Neural cell (in vitro differentiated cells): ENCODE data around the gene KRR1.

Source experiments
- CTCF ChIP-seq: fragments of 450-650 bp; IDR thresholded peaks from 2 replicates; pipeline ENCODE4 v1.5.1; 2014; ENCODE audit warnings: antibody characterized with exemption, mild to moderate bottlenecking, moderate library complexity; ENCODE audit not compliant: poor library complexity, severe bottlenecking
- MXI1 ChIP-seq: fragments of 450-650 bp; conservative IDR thresholded peaks from 2 replicates; pipeline ENCODE4 v1.6.1; 2014; ENCODE audit warnings: antibody characterized with exemption, mild to moderate bottlenecking; ENCODE audit not compliant: poor library complexity, severe bottlenecking
- TAF1 ChIP-seq: IDR thresholded peaks from 2 replicates; pipeline ENCODE4 v1.6.1; 2012; ENCODE audit warnings: low read depth
- TF ChIP-seq, protein P1 (sequence below): IDR thresholded peaks from 2 replicates; pipeline ENCODE4 v1.6.1; 2012; ENCODE audit warnings: borderline replicate concordance

DNA sequence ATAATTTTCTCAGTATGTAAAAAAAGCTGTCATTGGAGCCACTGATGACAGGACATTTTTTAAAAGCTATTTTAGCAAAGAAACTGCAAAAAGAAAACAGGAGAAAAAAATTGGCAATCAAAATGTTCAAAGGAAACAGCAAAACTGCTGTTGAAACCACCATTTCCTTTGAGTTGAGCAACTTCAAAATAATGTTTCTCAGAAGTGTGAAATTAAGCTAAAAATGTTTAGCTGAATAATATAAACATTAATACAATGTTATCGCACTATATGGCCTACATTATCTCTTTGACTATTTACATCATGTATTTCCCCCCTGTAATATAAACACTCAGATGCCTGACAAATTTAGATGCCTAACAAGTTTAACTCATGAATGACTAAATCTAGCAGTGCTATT, 54.2 kb downstream of the KRR1 start:
- TF ChIP-seq, protein P1, sequence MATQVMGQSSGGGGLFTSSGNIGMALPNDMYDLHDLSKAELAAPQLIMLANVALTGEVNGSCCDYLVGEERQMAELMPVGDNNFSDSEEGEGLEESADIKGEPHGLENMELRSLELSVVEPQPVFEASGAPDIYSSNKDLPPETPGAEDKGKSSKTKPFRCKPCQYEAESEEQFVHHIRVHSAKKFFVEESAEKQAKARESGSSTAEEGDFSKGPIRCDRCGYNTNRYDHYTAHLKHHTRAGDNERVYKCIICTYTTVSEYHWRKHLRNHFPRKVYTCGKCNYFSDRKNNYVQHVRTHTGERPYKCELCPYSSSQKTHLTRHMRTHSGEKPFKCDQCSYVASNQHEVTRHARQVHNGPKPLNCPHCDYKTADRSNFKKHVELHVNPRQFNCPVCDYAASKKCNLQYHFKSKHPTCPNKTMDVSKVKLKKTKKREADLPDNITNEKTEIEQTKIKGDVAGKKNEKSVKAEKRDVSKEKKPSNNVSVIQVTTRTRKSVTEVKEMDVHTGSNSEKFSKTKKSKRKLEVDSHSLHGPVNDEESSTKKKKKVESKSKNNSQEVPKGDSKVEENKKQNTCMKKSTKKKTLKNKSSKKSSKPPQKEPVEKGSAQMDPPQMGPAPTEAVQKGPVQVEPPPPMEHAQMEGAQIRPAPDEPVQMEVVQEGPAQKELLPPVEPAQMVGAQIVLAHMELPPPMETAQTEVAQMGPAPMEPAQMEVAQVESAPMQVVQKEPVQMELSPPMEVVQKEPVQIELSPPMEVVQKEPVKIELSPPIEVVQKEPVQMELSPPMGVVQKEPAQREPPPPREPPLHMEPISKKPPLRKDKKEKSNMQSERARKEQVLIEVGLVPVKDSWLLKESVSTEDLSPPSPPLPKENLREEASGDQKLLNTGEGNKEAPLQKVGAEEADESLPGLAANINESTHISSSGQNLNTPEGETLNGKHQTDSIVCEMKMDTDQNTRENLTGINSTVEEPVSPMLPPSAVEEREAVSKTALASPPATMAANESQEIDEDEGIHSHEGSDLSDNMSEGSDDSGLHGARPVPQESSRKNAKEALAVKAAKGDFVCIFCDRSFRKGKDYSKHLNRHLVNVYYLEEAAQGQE: no peak
- no peak for TF ChIP-seq CTCF
- no peak for TF ChIP-seq TAF1
- TF ChIP-seq MXI1: no peak
